GM21576 (cell line): ENCODE measurements around the gene DNAJC9.

Experiments
- ATAC-seq: cut with Tn5 transposase; IDR thresholded peaks from one replicate; pipeline ENCODE4 v1.9.1; 2021; ENCODE audit warnings: mild to moderate bottlenecking, moderate library complexity; ENCODE audit not compliant: unreplicated experiment

DNAJC9 gene

GRCh38 chr10:73239908-73240307 lies 7.1 kb downstream of the DNAJC9 start:
- ATAC-seq = no peak

- ATAC-seq = no peak
Measured at GRCh38 chr10:73238990-73239566, 8.0 kb downstream of the DNAJC9 start.

- no peak for ATAC-seq
Measured at GRCh38 chr10:73234695-73235094, 12.4 kb downstream of the DNAJC9 start.

GRCh38 chr10:73233883-73234282 lies 13.2 kb downstream of the DNAJC9 start:
- ATAC-seq = no peak

- no peak for ATAC-seq
Measured at GRCh38 chr10:73232887-73233286, 14.2 kb downstream of the DNAJC9 start.

- no peak for ATAC-seq
Measured at GRCh38 chr10:73229567-73229966, 17.5 kb downstream of the DNAJC9 start.

- ATAC-seq = no peak
Measured at GRCh38 chr10:73228247-73228646, 18.8 kb downstream of the DNAJC9 start.

GRCh38 chr10:73226663-73227062 lies 20.4 kb downstream of the DNAJC9 start:
- ATAC-seq = no peak

GRCh38 chr10:73225518-73225917 lies 21.5 kb downstream of the DNAJC9 start:
- ATAC-seq = no peak

- ATAC-seq = no peak
Measured at GRCh38 chr10:73220989-73221388, 26.1 kb downstream of the DNAJC9 start.

GRCh38 chr10:73219384-73219783 lies 27.7 kb downstream of the DNAJC9 start:
- no peak for ATAC-seq

- ATAC-seq = no peak
Measured at GRCh38 chr10:73218431-73219191, 28.4 kb downstream of the DNAJC9 start.

- no peak for ATAC-seq
Measured at GRCh38 chr10:73217628-73218027, 29.4 kb downstream of the DNAJC9 start.

GRCh38 chr10:73215749-73216148 lies 31.3 kb downstream of the DNAJC9 start:
- ATAC-seq = no peak

- ATAC-seq = no peak
Measured at GRCh38 chr10:73211106-73211811, 35.8 kb downstream of the DNAJC9 start.

GRCh38 chr10:73210395-73211105 lies 36.5 kb downstream of the DNAJC9 start:
- ATAC-seq = no peak

GRCh38 chr10:73209705-73210104 lies 37.4 kb downstream of the DNAJC9 start:
- ATAC-seq = no peak

- no peak for ATAC-seq
Measured at GRCh38 chr10:73207883-73208282, 39.2 kb downstream of the DNAJC9 start.

- ATAC-seq = no peak
Measured at GRCh38 chr10:73206385-73206784, 40.7 kb downstream of the DNAJC9 start.

GRCh38 chr10:73205890-73206289 lies 41.2 kb downstream of the DNAJC9 start:
- ATAC-seq = no peak

- no peak for ATAC-seq
Measured at GRCh38 chr10:73205081-73205480, 42.0 kb downstream of the DNAJC9 start.
